Liver (tissue), 3 donors: ENCODE results near the gene GRIPAP1.

ENCODE experiments used
- ATF3 ChIP-seq: IDR thresholded peaks from 2 replicates; pipeline ENCODE4 v1.6.1; 2016; ENCODE audit warnings: antibody characterized with exemption
- CTCF ChIP-seq: fragments of 150-350 bp; IDR thresholded peaks from 2 replicates; pipeline ENCODE4 v1.5.1; 2017; ENCODE audit warnings: improper control_type of control experiment, low read depth, low read length; ENCODE audit not compliant: missing input control
- HNF4A ChIP-seq, 2 donors: conservative IDR thresholded peaks; 2 replicates each; pipeline ENCODE4 v1.6.1; 2016; ENCODE audit warnings: antibody characterized with exemption in 2 of 2, mild to moderate bottlenecking in 2 of 2
- NR2F2 ChIP-seq: IDR thresholded peaks from 2 replicates; pipeline ENCODE4 v1.6.1; 2016; ENCODE audit warnings: antibody characterized with exemption
- RXRA ChIP-seq, 2 donors: IDR thresholded peaks; 2 replicates each; pipeline ENCODE4 v1.6.1; 2017 to 2018; ENCODE audit warnings: antibody characterized with exemption in 2 of 2, mild to moderate bottlenecking in 1 of 2
- TAF1 ChIP-seq: conservative IDR thresholded peaks from 2 replicates; pipeline ENCODE4 v1.6.1; 2016; ENCODE audit warnings: antibody characterized with exemption, mild to moderate bottlenecking
- TF ChIP-seq, protein P1 (sequence below): IDR thresholded peaks from 2 replicates; pipeline ENCODE4 v1.6.1; 2016; ENCODE audit warnings: antibody characterized with exemption, mild to moderate bottlenecking
- donor health status: healthy.
- donor health status: healthy.

- no peak for TF ChIP-seq CTCF
- TF ChIP-seq RXRA (IDR thresholded peaks at IDR 0.05) = no peak
- no peak for TF ChIP-seq ATF3
- no peak for TF ChIP-seq TAF1
- no peak for TF ChIP-seq NR2F2
- no peak for TF ChIP-seq HNF4A (conservative IDR thresholded peaks at IDR 0.05)
- TF ChIP-seq, protein P1, sequence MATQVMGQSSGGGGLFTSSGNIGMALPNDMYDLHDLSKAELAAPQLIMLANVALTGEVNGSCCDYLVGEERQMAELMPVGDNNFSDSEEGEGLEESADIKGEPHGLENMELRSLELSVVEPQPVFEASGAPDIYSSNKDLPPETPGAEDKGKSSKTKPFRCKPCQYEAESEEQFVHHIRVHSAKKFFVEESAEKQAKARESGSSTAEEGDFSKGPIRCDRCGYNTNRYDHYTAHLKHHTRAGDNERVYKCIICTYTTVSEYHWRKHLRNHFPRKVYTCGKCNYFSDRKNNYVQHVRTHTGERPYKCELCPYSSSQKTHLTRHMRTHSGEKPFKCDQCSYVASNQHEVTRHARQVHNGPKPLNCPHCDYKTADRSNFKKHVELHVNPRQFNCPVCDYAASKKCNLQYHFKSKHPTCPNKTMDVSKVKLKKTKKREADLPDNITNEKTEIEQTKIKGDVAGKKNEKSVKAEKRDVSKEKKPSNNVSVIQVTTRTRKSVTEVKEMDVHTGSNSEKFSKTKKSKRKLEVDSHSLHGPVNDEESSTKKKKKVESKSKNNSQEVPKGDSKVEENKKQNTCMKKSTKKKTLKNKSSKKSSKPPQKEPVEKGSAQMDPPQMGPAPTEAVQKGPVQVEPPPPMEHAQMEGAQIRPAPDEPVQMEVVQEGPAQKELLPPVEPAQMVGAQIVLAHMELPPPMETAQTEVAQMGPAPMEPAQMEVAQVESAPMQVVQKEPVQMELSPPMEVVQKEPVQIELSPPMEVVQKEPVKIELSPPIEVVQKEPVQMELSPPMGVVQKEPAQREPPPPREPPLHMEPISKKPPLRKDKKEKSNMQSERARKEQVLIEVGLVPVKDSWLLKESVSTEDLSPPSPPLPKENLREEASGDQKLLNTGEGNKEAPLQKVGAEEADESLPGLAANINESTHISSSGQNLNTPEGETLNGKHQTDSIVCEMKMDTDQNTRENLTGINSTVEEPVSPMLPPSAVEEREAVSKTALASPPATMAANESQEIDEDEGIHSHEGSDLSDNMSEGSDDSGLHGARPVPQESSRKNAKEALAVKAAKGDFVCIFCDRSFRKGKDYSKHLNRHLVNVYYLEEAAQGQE = no peak
Measured at GRCh38 chrX:48934581-48935300, 67.3 kb downstream of the GRIPAP1 start.
